Peyer's patch (tissue), 4 donors: ENCODE data around the gene DYRK1A.

Source experiments
- CTCF ChIP-seq, 6 experiments: fragments of 450-650 bp in 4 of 6; fragments of 200-600 bp in 2 of 6; sonication (generic) in 1 of 6; IDR thresholded peaks; one replicate each; pipeline ENCODE4 v1.5.1; 2017 to 2019; ENCODE audit warnings: antibody characterized with exemption in 6 of 6, mild to moderate bottlenecking in 3 of 6, moderate library complexity in 1 of 6
- POLR2A ChIP-seq, 2 donors: fragments of 450-650 bp; IDR thresholded peaks; one replicate each; pipeline ENCODE4 v1.5.1; 2017; ENCODE audit warnings: antibody characterized with exemption in 2 of 2, mild to moderate bottlenecking in 2 of 2, moderate library complexity in 2 of 2

- TF ChIP-seq CTCF (IDR thresholded peaks at IDR 0.05) (no peak), POLR2A (IDR thresholded peaks at IDR 0.05) (no peak)
Observed at GRCh38 chr21:37429356-37429755, 62.8 kb downstream of the DYRK1A start.
